GM18519 (cell line): ENCODE data around the gene DIPK1B.

Experiments used
- ATAC-seq: cut with Tn5 transposase; IDR thresholded peaks from one replicate; pipeline ENCODE4 v1.9.1; 2021; ENCODE audit warnings: mild to moderate bottlenecking, moderate library complexity; ENCODE audit not compliant: unreplicated experiment, low FRiP score

The DIPK1B gene

DNA sequence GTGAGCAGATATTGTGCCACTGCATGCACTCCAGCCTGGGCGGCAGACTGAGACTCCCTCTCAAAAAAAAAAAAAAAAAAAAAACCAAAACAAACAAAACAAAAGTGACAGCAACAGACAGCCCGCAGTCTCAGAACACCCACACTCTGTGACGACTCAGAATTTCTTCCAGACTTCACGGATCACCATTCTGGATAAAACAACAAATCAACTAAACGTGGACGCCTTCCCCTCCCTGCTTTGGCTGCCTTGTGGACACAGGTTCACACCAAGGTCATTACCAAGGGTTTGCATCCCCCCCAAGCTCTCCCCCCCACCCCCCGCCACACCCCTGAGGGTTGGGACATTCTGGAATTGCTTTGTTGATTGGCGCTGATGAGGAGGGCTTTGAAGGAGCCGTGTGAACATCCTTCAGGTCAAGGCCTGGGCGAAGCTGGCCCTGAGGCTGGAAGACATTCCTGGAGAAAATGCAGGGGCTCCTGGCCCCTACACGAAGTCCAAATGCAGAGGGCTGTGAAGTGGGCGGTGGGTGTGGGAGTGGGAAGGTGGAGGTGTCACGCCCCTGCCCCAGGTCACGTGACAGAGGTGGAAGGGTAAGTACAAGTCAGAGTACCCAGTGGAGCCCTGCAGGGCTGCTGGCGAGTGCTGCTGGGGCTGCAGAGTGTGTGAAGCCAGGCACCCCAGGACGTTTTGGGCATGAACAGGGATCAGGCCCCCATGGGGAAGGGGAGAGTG is 20.2 kb downstream of the DIPK1B start:
- no peak for ATAC-seq

DNA sequence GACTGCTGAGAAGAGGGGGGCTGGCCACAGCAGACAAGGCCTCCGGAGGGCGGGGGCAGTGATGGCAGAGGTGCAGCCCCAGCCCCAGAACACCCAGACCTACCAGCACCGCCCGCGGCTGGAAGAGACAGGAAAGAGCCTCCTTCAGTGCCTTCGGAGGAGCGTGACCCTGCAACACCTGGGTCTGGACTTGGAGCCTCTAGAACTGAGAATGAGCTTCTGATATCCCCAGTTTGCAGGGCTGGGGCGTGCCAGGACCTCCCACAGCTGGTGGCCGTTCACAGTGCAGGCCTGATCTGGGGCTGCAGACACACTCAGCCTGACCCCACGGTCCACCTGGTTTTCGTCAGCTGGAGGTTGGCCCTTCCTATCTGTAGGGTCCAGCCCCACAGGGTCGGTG is 21.2 kb downstream of the DIPK1B start:
- ATAC-seq, result no peak

DNA sequence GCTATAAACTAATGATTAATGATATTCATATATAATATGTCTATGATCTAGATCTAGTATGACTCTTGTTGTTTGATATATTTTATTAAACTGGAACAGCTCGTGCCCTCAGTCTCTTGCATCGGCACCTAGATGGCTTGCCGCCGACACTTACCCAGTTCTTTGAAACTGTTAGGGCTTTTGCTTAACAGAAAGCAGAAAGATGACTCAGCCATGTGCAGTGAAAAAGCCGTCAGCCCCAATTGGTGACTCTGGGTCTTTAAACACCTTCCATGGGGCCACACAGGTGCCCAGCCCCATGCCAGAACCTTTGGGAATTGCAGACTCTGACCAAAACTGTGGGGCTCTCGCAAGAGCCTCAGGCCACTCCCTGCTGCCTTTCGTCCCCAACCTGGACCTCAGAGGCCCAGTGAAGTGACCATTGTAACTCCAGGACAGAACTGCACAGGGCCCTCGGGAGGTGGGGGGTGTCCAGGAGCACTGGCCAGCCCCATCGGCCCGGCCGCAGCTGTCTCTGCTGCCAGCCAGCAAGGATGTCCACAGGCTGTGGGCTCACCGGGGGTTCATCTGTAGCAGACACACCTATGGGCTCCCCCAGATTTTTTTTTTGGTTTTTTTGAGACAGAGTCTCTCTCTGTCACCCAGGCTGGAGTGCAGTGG is 22.6 kb downstream of the DIPK1B start:
- ATAC-seq, result no peak

DNA sequence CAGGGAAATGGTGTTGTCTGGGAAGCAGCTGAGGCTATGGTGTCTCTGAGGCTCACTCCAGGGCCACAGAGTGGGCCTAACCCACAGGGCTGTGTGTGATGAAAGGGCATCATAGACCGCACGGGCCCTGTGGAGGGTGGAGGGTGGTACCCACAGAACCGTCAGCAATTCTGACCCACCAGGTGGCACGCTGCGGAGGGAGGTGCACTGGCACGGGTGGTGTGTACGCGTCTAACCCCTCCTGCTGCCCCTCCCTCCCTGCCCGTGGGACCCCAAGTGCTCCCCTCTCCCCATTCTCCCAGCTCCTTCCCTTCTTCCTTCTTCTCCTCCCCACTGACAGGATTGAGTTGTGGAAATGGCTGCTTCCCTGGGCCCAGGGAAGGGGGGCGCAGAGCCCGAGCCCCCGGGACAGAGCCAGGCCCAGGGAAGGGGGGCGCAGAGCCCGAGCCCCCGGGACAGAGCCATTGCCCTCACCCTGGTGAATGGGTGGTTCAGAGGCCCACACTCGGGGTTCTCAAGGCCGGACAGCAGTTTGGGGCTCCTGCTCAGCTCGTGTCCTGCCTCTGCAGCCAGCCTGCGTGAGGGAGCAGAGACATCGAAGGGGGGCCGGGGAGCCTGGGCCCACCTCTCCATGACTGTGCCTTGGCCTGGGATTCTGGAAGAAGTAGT is 23.6 kb downstream of the DIPK1B start:
- ATAC-seq, result no peak

DNA sequence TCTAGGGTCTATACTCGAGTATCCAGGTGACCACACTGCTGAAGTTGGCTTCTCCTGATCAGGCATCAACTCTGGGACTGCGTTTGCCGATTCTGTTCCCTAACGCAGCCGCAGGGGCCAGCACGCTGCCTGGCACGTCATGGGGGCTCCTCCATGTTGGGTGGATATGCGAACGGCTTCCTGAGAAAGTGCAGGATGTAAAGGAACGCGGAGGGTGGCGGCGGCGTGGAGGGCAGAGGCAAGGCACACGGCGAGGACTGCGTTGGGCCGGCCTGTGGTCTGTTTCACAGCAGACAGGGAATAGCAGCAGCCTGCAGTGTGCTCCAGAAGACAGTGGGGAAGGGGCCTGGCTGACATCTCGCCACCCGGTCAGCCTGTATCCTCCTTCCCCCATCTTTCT is 26.6 kb downstream of the DIPK1B start:
- no peak for ATAC-seq

DNA sequence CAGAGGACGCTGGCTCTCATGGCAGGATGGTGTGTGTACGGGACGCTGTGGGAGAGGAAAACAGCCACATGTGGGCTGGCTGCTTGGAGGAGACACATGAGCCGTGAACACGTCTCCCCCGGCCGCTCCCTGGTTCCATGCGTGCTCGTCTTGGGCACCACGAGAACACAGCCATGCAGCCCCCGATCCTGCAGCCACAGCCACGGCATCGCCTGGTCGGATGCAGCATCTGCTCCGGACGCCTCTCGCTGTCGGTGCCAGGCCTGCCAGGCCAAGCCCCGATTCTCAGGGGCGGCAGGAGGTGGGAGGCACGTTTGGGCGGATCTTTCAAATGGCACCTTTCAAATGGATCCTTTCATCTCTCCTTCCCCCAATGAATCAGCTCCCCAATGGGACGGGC is 27.1 kb downstream of the DIPK1B start:
- no peak for ATAC-seq

DNA sequence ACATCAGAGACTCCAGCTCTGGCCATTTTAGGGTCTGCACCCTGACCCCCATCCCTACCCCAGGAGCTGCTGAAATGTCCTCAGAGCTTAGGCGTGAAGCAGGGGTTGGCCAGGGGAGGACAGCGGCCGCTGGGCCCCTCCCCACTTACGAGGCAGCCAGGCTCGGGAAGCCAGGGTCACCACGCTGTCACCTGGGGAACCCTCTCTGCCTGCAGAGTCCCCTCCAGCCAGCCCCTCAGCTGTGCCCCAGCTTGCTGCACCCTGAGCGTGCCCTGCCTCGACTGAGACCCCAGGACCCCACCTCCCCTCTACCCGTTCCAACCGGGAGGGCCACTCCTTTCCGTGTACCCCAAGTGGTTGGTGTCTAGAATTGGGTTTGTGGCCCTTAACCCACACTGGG is 27.7 kb downstream of the DIPK1B start:
- no peak for ATAC-seq

DNA sequence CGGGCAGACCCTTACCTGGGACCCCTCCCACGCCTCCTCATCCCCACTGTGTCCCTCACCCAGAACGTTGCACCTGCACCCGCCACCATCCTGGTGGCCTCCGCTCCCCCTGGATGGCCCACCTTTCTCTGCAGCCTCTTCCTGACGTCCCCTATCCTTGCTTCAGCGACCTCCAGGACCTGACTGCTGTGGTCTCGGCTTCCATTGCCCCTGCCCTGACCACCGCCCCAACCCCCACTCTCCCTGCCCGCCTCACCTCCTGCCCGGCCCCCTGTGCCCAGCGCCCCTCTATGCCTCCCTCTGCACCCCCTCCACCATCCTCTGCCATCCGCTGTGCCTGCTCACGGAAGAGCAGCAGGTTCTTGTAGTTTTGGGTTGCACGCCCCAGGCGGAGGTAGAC is 28.1 kb downstream of the DIPK1B start:
- no peak for ATAC-seq

DNA sequence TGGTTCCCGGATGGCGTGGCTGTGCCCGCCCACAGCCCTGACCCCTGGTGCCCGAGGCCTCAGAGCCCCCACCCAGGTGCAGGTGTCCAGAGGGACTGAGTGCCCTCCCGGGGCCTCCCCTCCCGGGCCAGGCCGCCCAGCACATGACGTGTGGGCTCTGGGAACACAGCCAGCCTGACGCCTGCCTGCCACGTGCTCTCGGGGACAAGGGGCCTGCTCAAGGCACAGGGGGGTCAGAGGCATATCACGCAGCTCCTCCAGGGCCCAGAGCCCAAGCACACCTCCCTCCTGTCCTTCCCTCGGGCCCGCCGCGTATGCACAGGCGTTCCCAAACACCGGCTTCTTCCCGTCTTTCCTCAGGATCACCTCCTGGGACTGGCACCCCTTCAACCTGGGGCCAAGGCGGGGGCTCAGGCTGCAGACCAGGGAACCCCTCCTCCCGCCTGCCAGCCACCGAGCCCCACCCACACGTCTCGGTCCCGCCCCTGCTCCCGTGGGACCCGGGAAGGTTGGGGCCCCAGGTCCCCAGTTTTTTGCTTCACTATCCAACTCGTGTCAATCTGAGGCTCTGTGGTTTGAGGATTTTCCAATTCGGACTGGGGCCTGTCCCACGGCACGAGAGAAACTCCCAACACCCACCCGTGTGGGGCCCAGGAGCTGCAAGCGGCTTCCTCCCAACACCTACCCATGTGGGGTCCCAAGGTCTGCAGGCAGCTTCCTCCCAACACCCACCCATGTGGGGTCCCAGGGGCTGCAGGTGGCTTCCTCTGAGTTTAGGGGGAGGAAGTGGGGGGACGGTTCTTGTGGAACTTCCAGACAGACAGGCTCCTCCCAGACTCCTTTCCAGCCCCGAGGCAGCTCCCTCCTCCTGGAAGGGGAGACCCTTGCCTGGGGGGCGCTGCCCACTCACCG is 28.9 kb downstream of the DIPK1B start:
- no peak for ATAC-seq

DNA sequence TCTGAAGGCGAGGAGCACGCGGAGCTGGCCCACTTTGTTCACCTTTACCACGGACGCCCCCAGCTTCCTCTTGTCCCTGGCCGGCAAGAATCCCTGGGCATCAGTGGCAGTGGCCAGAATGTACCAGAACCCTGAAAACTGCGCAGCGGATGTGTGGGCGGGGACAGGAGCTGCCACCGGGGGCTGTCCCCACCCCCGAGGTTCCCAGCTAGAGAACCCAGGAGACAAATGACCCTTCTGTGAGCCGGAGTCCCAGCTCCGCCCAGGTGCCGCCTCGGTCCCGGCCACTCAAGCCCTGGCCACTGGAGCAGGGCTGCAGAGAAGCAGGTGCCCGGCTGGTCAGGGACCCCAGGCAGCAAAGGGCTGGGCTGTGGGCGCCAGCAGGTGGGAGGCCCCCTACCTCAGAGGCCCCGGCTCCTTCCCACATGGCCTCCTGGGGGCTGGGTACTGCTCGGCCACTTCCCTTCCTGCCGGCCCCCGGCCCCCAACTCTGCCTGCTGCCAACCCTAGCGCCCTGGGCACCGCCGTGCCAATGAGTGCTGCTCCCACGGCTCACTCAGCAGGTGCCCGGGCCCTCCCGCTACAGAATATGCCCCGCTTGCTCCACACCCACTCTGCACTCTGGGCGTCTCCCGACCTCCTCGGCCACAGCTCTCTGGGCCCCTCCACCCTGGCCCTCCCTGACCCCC is 29.7 kb downstream of the DIPK1B start:
- no peak for ATAC-seq

DNA sequence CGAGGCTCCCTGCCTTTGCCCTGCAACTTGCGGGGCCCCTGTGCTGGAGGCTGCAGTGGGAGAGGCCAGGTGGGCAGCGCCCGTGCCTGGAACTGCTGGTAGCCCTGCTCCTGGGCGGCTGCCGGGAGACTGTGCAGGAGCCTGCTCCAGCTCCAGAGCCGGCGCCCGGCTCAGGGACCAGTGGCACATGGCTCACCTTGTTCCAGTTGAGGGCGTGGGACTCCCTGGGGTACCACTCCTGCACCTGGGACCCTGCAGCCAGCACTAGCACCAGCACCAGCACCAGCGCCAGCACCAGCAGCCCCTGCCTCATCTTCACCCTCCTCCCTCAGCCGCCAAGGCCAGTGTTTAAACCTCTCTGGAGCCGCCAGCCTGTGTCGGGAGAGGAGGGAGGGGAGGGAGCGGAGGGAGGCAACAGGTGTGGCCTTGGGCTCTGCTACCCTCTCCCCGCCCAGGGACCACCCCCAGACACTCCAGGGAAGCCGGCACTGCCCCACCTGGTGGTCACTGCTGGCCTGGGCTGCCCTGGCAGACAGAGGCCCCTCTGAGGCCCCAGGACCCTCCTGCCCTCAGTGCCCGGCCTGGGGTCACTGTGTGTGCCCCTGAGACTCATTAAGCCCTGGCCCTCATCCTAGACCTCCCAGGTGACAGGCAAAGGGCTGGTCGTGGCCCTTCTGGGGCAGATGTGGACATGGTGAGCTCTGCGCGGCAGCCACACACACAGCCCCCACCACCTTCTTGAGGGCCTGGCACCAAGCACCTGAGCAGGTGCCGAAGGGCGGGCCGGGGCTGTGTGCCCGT is 30.4 kb downstream of the DIPK1B start, which contains the start of gene LCN10:
Gene LCN10, minus strand, starts transcription at position 350 of the 801 bp plus-strand sequence. Its CDS starts 37 bp downstream, at position 313.
- ATAC-seq, result no peak

DNA sequence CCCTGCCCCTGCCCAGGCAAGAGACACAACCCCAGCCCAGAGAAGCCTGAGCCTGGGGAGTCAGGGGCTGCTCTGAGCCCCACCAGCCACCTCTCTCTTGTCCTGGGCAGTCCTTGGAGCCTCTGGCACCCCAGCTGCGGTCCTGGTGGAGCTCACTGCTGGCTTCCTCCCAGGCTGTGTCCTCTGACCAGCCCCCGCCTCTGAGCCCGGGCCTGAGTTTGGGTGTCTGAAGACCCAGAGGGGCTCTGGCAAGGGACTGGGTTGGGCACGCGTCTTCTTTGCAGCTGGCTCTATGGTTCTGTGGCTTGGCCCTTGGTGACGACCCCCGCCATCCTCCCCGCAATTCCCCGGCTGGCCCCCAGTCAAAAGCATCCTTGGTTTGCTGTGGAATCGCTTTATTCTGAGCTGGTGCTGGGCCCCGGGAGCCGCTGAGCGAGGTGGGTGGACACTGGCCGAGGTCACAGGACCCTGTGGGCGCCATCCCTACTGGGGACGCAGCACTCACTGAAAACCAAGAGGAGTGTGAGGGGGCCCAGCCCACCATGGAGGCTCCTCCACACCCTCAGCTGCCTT is 31.4 kb downstream of the DIPK1B start:
- ATAC-seq, result no peak

DNA sequence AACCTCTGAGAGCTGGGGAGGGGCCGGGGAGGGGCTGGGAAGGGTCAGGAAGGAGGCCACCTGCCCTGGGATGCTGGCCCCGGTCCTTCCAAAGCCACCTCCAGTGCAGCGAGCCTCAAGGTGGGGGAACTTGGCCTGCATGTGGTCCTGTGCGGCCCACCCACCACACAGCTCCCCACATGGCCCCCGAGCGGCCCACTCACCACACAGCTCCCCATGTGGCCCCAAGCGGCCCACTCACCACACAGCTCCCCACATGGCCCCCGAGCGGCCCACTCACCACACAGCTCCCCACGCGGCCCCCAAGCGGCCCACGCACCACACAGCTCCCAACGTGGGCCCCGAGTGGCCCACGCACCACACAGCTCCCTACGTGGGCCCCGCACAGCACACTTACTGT is 32.4 kb downstream of the DIPK1B start:
- ATAC-seq, result no peak

DNA sequence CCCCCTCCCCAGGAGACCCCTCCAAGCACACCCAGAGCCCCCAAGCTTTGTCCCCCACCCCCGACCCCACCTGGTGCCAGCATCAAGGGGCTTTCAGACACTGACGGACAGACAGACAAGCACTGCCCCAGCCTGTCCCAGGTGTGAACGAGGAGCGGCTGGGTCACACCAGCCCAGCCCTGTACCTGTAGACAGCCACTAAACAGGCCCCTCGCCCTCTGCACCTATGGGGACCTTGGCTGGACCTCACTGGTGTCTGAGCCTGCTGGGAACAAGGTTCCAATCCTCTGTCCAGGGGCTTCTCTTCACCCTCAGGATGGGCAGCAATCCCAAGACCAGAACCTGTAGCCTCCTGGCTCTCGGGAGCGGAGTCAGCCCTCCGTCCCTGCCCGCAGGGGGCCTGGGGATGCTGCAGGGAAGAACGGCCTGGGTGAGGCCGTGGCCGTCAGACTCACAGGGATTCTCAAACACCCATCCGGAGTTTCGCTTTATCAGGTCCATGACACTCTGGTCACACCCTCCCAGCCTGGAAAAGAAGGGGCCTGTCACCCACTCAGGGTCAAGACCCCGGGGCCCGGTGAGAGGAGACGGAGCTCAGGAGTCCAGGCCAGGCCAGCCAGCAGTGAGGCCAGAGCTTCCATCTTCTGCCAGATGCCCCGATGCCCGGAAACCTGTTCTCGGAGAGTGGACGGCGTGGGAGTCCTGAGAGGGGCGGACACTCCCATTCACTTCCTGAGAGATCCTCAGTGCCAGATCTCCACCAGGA is 33.2 kb downstream of the DIPK1B start:
- ATAC-seq, result no peak

DNA sequence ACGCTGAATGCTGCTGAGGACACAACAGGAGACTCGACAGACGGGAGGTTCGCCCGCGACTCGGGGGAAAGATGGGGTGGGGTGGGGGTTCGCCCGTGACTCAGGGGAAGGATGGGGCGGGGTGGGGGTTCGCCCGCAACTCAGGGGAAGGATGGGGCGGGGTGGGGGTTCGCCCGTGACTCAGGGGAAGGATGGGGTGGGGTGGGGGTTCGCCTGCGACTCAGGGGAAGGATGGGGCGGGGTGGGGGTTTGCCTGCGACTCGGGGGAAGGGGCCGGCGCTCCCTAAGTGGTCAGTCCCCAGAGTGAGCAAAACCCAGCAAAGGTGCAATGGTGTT is 33.8 kb downstream of the DIPK1B start:
- no peak for ATAC-seq

DNA sequence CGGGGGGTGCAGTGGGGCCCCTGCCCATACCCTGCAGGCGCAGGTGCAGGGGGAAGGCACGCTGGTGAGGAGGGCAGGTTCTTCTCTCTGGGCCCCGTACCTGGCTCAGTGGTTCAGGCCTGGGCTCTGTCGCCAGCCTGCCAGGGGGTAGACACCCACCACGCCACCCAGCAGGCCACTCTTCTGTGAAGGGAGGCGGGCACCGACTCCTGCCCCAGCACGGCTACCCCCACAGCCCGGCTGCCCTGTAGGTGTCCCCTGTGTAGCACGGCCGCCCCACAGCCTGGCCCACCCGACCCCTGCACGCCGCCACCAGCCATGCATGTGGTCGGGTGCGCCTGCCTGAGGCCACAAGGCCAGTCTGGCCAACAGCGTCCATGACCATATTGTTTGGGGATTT is 34.2 kb downstream of the DIPK1B start:
- ATAC-seq, result no peak

DNA sequence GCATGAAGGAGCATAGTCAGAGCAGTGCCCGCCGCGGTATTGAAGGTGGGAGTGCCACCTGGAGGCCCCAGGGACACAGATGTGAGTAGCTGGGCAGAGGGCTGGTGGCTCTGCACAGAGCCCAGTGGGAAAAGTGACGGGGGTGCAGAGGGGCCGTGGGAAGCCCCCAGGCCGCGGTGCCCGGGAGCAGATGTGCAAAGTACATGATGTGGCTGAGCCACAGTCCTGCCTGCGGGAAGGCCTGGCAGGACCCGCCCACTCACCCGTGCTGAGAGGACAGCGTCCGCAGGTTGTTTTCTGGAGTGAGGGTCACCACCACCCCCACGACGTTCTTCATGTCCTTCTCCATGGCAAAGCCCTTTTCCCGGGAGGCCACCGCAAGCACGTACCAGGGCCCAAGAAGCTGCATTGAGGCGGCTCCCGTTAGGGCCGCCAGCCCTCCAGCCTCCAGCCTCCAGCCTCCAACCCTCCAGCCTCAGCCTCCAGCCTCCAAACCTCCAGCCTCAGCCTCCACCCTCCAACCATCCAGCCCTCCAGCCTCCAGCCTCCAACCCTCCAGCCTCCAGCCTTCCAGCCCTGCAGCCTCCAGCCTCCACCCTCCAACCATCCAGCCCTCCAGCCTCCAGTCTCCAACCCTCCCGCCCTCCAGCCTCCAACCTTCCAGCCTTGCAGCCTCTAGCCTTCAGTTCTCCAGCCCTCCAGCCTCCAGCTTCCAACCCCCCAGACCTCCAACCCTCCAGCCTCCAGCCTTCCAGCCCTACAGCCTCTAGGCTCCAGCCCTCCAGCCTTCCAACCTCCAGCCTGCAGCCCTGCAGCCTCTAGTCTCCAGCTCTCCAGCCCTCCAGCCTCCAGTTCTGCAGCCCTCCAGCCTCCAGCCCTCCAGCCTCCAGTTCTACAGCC is 35.0 kb downstream of the DIPK1B start:
- ATAC-seq, result no peak
